ENCODE measurements around the gene MRTFA. TPM values are rescaled to one million over a fixed set of nuclear protein-coding genes. Genes with fewer than 3 reads are reported as not detected.

MRTFA gene
- total RNA-seq, 1 donor from 2014 or later, result 52.1 TPM

GRCh38 chr22:40434745-40435144 is 201.8 kb downstream of the MRTFA start:
- TF ChIP-seq, protein P1, sequence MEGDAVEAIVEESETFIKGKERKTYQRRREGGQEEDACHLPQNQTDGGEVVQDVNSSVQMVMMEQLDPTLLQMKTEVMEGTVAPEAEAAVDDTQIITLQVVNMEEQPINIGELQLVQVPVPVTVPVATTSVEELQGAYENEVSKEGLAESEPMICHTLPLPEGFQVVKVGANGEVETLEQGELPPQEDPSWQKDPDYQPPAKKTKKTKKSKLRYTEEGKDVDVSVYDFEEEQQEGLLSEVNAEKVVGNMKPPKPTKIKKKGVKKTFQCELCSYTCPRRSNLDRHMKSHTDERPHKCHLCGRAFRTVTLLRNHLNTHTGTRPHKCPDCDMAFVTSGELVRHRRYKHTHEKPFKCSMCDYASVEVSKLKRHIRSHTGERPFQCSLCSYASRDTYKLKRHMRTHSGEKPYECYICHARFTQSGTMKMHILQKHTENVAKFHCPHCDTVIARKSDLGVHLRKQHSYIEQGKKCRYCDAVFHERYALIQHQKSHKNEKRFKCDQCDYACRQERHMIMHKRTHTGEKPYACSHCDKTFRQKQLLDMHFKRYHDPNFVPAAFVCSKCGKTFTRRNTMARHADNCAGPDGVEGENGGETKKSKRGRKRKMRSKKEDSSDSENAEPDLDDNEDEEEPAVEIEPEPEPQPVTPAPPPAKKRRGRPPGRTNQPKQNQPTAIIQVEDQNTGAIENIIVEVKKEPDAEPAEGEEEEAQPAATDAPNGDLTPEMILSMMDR (conservative IDR thresholded peaks at IDR 0.05; ENCODE audit: low read depth, low read length), result no peak
- H3K4me3 ChIP-seq (ENCODE audit: low read depth, low read length), result no peak overlapping the region
- no peak for DNase-seq (ENCODE audit: low read depth)

- no peak overlapping the region for H3K4me3 ChIP-seq (ENCODE audit: low read depth, low read length)
- TF ChIP-seq, protein P1 (conservative IDR thresholded peaks at IDR 0.05; ENCODE audit: low read depth, low read length), result no peak
- DNase-seq (ENCODE audit: low read depth), result no peak
Observed at GRCh38 chr22:40434106-40434505, 202.4 kb downstream of the MRTFA start.

DNA sequence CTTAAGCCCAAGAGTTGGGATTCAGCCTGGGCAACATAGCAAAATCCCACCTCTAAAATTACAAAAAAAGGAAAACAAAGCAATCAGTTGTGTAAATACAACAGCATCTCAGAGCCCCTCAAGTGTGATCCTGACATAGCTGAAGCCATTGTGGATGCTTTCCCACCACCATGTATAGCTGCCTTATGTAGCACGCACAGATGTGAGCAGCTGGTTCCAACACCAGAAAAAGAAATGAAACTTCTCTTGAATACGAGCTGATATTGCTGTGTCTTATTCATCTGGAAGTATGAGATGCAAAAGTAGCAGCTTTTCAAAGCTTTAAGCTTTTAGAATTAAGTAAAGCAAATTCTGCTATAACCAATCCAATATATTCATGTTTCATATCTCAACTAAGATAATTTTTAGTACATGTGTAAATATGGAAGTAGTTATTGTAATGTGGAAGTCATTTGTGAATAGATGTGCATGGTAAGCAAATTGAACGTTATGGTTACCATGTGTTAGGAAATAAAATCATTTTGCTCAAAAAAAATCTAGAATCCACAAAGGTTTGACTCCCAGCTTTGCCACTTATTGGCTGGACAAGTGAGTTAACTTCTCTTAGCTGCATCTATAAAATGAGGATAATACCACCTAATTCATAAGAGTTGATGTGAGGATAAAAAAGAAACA is 203.0 kb downstream of the MRTFA start:
- H3K4me3 ChIP-seq (ENCODE audit: low read depth, low read length), result no peak overlapping the region
- no peak for DNase-seq (ENCODE audit: low read depth)
- TF ChIP-seq, protein P1 (conservative IDR thresholded peaks at IDR 0.05; ENCODE audit: low read depth, low read length), result no peak

DNA sequence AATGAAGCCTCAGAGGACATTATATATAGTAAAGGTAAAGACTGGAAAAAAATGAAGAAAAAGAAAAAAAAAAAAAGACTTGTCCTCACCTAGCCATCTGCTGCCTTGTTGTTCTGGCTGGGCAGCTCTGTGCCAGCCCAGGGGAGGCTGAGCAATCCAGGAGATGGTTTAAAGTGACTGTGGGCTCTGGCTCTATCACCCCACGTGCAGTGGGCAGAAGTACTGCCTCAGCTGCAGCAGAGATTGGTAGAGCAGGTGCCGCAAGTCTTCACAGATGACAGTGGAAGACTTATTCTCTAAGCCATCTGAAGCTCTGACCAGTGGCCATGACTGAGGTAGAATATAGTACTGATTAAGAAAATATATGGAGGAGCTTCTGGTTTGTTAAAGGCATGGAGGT is 203.9 kb downstream of the MRTFA start:
- no peak overlapping the region for H3K4me3 ChIP-seq (ENCODE audit: low read depth, low read length)
- TF ChIP-seq, protein P1 (conservative IDR thresholded peaks at IDR 0.05; ENCODE audit: low read depth, low read length), result no peak
- no peak for DNase-seq (ENCODE audit: low read depth)

- no peak for DNase-seq (ENCODE audit: low read depth)
- TF ChIP-seq, protein P1 (conservative IDR thresholded peaks at IDR 0.05; ENCODE audit: low read depth, low read length), result no peak
Observed at GRCh38 chr22:40432157-40432556, 204.4 kb downstream of the MRTFA start.

GRCh38 chr22:40430991-40431390 is 205.5 kb downstream of the MRTFA start:
- no peak for DNase-seq (ENCODE audit: low read depth)
- H3K4me3 ChIP-seq (ENCODE audit: low read depth, low read length), result no peak overlapping the region
- TF ChIP-seq, protein P1 (conservative IDR thresholded peaks at IDR 0.05; ENCODE audit: low read depth, low read length), result no peak

More at GRCh38 chr22:40432157-40432556, 204.4 kb downstream of the MRTFA start:
- no peak overlapping the region for H3K4me3 ChIP-seq (ENCODE audit: low read depth, low read length)

GRCh38 chr22:40429481-40429880 is 207.0 kb downstream of the MRTFA start:
- DNase-seq (ENCODE audit: low read depth), result no peak
- TF ChIP-seq, protein P1 (conservative IDR thresholded peaks at IDR 0.05; ENCODE audit: low read depth, low read length), result no peak
- H3K4me3 ChIP-seq (ENCODE audit: low read depth, low read length), result no peak overlapping the region
